ENCODE data around the gene RAD9B.
"Not testable (repeated sequence)": the region's sequence is repeated elsewhere in the genome, so short reads cannot be mapped to it uniquely, and the experiment has no call there.

RAD9B gene

DNA sequence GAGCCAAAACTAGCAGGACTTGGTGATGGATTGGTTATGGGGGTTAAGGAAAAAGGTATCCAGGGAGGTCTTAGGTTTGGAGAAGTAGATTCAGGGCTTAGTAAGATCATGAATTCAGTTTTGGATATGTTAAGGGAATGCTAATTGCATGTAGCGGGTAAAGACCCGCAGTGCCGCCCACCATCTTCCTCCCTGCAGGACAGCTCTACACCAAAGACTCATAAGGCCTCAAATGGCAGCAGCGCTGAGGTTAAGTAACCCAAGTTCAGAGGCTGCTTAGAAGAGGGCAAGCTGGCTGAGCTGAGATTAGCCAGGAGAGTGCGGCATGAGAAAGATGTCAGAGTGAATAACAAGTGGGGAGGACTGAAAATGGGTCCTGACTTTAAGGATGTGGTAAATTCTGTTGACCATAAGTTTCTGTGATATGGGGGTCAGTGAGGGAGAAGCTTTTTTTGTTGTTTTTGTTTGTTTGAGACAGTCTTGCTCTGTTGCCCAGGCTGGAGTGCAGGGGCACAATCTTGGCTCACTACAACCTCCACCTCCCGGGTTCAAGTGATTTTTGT is 26.2 kb downstream of the RAD9B start:
- no peak for DNase-seq (ENCODE audit: low read depth in 2 of 2)

DNA sequence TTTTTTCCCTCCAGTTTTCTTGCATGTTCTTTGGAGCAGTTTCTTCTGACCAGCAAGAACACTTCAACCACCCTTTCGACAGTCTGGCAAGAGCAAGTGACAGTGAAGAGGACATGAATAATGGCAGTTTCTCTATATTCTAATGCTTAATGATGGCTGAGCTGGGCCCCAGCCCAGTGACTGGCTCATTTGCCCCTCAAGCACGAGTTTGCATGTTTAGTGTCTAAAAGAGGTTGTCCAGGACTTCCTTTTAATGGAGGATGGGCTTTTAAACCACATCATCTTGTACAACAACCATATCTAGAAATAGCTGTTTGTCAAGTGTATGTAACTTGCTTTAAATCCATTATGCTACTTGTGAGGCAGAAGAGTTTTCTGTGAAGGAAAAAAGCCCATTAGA is 28.4 kb downstream of the RAD9B start:
- no peak for DNase-seq (ENCODE audit: low read depth in 2 of 2)

DNA sequence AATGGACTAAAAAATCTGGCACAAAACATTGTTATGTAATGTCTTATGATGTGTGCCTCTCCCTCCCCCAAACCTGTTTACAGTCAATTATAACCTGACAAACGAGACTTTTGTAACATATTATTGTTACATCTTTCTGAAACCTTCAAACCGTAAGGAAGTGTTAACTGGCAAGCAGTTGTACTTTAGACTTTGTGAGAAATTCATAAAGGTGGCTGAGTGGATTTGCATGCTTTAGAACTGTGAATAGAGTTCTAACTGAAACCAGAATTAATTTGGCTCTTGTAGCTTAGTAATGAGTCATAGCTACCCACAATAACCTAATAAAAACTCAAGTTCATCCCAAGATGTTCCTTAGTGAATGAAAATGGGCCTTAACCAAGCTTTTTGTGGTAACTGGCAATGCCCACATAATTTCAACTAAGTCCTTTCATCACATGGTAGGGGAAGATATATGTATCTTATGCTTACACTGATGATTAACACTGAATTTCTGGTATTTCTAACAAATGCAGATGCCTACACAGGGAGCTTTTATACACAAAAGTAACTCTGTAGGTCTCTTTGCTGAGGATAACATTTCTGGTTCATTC is 29.7 kb downstream of the RAD9B start:
- DNase-seq (ENCODE audit: low read depth in 2 of 2), result no peak

DNA sequence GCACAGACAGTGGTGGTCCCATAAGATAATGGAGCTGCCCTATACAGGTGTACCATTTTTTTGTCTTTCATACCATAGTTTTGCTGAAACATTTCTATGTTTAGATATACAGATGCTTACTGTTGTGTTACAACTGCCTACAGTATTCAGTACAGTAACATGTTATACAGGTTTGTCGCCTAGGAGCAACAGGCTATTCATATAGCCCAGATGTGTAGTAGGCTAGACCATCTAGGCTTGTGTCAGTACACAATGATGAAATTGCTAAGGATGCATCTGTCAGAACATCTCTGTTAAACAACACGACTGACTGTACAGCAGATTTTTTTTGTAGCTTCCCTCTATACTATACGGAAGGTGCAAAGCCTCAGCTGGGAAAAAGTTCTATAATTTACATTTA is 30.5 kb downstream of the RAD9B start:
- no peak for DNase-seq (ENCODE audit: low read depth in 2 of 2)

DNA sequence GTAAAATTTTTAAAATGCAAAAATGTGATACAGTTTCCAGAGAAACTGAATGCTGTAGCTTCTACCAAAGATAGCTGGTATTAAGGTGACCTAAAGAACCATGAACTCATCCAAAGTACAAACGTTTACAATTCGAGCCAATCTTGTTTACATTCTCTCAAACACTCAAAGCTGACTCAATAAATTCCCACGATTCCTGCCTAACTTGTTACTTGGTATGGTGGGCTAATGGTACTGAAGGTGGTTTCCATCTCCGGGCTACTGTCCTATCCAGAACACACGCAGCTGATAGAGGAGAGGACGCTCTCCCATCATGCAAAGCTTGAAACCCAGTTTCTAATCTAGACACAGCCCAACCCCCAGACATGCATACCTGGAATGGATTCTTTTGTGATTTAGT is 31.5 kb downstream of the RAD9B start:
- DNase-seq (ENCODE audit: low read depth in 2 of 2), result no peak

DNA sequence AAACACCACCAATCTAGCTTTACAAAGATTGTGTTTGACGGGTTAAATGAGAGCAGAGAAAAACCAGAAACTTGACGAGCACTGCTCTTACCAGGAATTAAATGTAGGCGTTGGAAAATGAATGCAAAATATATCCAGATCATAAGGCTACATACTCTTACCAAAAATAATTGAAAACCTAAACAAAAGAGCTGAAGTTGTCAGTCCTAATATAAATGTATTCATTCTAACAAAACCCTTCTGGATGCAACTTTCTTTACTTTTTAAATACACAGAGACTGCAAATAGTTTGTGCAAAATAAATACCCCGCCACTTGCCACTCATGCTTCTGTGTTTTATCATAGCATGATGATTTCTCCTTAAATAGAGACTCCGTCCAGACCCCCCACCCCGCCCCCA is 32.7 kb downstream of the RAD9B start:
- no peak for DNase-seq (ENCODE audit: low read depth in 2 of 2)

DNA sequence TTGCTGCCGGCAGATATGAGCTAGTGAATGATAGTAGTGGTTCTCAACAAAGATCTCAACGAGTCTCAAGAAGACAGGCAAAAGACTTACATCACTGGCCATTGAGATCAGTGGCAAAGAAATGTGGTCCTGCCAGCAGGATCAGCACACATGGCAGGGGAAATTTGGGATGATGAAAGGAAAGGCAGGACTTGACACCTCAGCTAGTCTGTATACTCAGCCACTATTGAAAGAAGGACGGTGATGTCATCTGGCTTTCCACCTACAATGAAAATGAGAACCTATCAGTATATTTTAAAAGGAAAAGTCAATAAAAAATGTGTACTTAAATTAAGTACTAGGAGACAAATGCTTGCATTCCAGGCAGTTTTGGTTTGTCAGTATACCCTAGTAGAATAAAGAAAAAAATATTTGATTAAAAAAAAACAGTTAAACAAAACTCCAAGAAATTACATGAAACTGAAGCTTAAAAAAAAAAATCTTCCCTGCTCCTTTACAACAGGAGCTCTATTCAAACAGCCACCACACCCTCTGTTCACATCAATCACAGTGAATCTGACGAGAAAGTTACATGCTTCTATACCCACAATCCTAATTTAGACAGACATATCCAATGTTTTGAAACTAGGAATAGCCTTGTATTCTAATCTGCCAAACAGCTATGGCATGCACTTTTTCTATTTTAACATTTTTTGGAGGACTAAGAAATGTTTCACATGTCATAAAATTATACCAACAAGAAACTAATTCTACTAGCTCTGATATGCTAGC is 34.9 kb downstream of the RAD9B start:
- DNase-seq (ENCODE audit: low read depth in 2 of 2), result no peak

DNA sequence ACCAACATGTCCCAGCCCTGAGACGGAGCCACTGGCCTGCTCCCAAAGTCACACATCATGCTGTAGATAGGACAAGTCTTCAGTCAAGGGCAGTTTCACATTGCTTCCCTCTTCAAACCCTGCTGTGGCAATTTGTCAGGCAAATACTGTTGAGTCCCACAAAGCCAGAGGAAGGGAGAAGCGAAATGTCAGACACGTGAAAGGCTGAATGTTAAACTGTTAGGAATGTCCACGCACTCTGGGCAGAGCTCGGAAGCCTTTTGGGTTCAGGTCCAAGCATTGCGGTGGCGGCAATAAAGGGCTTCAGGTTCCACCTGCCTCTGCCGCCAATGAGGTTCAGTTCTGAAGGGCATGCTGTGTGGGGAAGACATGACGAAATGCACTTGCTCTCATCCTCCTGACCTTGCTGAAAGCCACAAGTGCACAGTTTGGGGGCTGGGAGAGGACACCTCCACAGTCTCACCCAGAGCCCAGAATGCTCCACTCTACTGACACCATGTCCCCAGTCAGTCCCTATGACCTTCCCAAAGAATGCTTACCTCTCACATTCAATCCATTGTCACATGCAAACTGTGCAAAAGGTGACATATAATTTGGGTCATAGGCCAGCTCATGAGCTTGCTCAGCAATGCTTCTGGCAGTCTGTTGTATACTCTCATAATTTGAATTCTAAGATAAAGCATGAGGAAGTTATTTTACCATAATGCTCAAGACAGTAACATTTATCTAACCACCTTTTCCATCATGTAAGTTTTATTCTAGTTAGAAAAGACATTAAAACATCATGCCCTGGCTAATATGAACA is 35.7 kb downstream of the RAD9B start:
- no peak for DNase-seq (ENCODE audit: low read depth in 2 of 2)

DNA sequence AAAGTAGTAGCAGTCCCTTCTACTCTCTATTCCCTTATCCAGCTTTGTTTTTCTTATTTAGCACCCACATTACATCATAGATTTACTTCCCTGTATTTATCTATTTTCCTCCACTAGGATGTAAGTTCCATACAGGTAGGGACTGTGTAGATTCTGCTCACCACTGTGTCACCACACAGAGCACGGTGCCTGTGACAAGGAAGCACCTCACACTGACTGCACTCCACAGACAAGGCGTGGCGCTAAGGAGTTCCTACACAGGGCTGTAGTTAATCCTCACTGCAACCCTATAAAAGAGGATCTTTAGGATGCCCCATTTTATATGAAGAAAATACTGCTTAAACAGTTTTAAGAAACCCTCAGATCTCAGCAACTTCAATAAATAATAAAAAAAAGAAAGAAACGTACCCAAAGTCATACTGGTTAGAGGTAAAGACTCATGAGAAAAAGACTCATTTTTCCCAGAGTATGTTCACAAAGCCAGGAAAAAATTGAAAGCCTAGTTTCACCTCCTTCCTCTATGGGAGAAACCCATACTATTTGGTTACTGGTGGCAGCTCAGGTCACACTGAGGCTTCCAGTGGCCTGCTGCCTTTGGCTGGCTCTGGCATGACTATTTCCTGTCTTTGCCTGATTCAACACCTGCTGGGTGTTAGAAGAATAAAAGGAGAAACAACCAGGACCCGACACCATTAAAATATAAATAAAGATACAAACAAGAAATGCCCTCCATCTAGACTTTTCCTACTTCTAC is 36.9 kb downstream of the RAD9B start:
- DNase-seq (ENCODE audit: low read depth in 2 of 2), result no peak

DNA sequence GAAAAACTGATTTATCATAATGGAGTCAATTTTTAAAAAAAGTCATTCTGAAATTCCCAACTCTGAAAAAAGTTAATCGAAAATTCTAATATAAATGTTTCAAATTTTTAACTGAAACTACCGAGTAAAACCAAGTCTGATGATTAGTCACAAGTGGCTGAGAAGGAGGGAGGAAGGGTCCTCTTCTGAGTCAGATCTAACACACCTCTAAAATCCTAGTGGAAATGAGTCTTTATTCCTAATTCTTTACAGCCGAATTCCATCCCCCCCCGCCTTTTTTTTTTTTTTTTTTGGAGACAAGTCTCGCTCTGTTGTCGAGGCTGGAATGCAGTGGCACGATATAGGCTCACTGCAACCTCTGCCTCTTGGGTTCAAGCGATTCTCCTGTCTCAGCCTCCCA is 37.9 kb downstream of the RAD9B start:
- DNase-seq (ENCODE audit: low read depth in 2 of 2), result no peak

DNA sequence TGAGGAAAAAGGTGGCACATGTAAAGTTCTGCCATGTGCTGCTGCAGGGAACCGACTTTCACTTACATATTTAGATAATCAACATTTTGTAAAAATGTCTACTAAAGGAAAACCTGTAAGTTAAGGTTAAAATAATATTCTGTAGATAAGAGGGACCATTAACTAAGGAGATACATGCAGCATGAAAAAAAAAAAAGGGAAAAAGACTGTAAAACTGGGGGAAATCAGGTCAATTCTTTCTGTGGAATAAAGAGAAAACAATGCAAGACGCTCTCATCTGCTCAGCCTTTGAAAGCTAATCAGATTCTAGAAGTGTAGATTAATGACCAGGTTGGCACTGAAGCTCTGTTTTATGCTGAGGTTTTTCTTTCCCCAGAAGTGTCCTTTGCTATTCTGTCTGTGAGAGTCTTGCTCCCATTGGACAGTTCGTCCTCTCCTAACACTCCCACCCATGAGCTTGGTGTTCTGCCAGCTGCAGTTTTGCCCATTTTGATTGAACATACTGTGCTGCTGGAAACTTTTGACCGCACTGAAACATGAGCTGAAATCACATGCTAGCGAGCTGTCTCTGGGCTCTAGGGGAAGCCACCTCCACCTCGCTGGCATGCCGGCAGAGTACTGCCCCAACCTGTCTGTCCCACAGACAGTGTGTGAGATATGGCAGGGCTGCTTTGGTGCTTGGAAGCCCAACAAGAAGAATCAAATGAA is 41.3 kb downstream of the RAD9B start:
- no peak for DNase-seq (ENCODE audit: low read depth in 2 of 2)

DNA sequence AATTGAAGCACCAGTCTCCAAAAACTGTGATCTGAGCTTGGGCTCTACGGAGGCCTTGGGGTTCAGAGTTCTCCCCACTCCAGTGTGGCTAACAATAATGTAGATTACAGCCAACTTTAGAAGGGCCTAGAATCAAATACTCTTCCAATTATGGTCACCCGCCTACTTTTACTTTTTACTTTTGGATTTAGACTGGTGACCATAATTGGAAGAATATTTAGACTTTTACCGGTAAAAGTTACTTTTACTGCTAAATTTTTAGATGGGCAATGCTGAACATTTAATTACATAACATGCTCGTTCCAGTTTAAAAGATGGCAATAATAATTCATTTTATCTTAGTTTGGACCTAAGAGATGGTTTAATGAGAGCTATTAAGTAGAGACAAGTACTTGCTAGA is 41.8 kb downstream of the RAD9B start:
- DNase-seq (ENCODE audit: low read depth in 2 of 2), result no peak

DNA sequence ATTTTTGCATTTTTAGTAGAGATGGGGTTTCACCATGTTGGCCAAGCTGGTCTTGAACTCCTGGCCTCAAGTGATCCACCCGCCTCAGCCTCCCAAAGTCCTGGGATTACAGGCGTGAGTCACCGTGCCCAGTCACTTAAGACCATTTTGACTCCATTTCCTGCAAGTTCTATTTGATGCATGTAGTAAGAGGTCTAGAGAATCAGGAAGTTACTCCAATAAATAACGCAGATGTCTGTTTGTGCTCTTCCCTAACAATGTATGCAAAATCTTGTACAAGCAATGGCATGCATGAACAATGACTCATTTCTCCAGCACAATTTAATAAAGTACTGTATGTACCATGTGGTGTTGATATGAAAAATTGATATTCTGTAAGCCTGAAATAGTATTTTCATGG is 43.1 kb downstream of the RAD9B start:
- DNase-seq (ENCODE audit: low read depth in 2 of 2), result not testable (repeated sequence)

DNA sequence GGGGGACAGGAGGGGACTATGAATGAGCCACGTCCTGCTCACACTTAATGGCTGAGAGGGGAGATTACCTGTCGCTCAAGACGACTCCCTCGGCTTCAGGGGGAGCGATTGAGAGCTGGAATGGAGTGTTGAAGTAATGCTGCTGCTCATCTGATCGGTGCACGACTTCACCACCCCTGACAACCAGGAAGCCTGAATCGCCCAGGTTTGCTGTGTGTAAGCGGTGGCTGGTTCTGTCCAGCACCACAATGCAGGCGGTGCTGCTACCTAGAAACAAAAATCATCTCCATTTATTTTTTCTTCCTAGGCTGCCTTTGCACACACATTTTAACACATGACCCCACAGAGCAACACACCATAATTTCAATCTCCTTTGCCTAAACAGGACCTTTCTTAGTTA is 43.7 kb downstream of the RAD9B start:
- no peak for DNase-seq (ENCODE audit: low read depth in 2 of 2)

DNA sequence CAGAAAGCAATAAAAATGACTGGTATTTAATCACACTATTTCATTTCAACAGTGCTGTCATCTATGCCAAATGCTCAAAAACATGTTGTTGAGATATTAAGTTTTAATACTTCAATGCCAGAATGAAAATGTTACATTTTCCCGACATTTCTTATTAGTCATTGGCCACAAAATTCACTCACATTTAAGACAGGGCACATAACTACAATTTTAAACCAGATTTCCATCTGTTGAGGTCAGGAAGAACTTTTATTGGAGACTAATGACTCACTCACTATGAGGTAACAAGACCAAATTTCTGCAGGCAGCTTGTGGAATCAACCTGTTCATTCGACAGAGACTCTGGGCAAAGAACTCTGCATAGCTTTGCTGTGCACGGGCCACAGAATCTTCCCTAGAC is 44.2 kb downstream of the RAD9B start:
- no peak for DNase-seq (ENCODE audit: low read depth in 2 of 2)

DNA sequence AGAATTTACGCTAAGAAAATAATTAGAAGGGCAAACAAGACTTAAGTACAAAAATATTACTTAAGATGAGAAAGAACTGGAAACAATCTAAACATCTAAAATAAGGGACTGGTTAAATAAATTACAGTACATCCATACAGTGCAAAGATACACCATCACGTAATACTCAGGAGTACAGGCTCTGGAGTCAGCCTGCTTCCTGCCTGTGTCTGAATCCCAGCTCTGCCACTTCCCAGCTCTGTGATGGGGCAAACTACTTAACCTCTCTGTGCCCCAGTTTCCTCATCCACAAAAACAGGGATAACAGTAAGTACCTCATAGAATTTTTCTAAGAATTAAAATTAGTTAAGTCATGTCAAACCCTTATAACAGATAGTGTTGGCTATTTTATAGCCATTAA is 45.0 kb downstream of the RAD9B start:
- no peak for DNase-seq (ENCODE audit: low read depth in 2 of 2)

DNA sequence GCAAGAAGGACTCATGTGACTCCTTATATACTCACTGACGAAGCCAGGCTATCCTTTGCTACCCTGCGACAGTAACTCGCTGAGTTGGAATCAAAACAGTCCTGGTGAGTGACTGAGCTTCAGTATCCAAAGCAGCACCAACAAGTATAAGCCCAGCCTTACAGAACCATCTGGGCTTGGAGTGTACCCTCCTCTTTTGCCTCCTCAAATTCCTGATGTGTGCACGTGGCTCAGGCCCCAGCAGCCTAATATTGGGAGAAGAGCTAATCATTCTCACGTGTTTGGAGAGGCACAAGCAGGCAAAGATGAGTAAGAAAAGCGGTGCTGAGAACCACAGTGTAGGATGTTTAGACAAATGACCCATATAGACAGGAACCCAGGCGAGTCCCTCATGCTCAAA is 46.5 kb downstream of the RAD9B start:
- no peak for DNase-seq (ENCODE audit: low read depth in 2 of 2)

DNA sequence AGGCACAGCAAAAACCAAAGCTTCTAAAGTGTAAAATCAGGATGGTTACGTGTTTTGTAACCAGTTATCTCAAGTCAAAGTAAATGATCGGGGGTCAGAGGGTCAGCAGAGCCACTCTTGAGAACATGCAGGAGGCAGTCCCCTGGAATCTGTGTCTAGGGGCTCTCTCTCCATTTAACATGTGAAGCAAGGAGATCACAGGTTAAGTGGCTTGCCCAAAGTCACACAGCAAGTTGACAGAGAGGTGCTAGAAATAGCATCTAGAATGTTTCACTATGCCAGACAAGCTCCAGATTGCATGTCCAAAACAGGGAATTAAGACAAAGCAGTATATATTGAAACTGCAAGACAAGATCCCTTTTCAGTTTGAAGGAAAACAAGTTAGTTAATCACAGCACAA is 47.6 kb downstream of the RAD9B start:
- no peak for DNase-seq (ENCODE audit: low read depth in 2 of 2)

DNA sequence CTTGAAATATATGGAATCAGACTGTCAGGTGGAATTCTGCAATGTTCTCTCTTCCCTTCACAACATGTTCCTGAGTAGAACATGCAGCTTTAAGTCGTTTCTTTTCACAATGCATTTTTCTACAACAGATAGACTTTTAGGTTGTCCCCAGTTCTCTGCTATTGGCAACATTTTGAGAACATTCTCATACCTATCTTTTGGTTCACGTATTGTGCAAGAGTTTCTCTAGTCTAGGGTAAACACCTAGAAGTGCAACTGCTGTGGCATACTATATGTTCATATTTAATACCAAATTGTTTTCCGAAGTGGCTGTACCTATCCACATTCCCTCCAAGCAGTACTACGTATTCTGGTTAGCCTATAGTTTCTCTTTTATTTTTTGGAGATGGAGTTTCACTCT is 48.9 kb downstream of the RAD9B start:
- DNase-seq (ENCODE audit: low read depth in 2 of 2), result no peak
